ENCODE measurements around the gene PPIB. TPM values are rescaled to one million over a fixed set of nuclear protein-coding genes. Genes with fewer than 3 reads are reported as not detected.

PPIB gene
- total RNA-seq, 1 experiment from 2014 or later, result 453 TPM

DNA sequence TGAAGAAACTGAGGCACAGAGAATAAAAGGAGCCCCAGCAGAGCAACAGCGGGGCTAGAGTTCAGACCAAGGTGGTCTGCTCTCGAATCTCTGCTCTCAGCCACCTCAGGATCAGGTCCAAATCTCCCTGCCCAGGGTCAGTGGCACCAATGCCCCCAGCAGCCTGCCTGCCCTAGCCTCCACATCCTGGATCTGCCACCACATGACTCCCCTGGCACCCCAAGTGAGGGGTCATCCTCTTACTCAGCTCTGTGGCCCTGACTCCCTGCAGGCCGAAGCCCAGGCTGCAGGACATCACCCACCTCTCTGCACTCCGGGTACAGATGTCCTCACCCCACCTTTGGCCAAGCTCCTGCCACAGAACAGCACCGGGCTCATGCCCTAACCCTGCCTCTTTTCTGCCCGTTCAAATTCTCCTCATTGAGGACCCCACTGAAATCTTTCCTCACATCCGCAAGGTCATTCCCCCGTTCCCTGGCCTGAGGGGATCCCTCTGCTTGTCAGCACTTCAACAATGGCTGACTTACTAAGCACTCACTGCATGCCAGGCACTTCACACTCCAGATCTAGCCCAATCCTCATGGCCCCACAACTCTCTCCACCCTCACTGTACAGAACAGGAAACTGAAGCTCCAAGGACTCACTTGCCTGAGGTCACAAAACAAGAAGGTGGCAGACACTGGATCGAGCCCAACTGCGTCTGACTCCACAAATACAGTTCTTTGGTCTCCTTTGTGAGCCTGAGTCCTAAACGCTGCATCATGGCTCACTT, 4.3 kb downstream of the PPIB start:
- intact Hi-C loops (cut with micrococcal nuclease), result no loop called here
- H3K9ac ChIP-seq (ENCODE audit: low read length), result no peak overlapping the region
- H3K36me3 ChIP-seq (ENCODE audit: control insufficient read depth in 1 of 2, insufficient read depth in 2 of 2, low read length in 2 of 2), result peaks cover 46 to 49% of the 10 kb centered on the region in 2 experiments
- CTCF ChIA-PET, result no interaction called here
- H4K20me1 ChIP-seq (ENCODE audit: insufficient read depth), result no peaks in the 10 kb centered on the region; the same call in 1 of the 2 replicates
- ATAC-seq (no peak), DNase-seq (ENCODE audit: low read depth, low spot score) (no peak)
- H3K4me2 ChIP-seq (ENCODE audit: low read length), result no peak overlapping the region
- no peak overlapping the region for H3K4me3 ChIP-seq (replicated peaks in 1 of 2; ENCODE audit: low read depth in 1 of 2, low read length in 2 of 2)
- TF ChIP-seq SIN3A (IDR thresholded peaks at IDR 0.05; ENCODE audit: low read depth), result no peak
- no peak for TF ChIP-seq ZFX (IDR thresholded peaks at IDR 0.05)
- BruUV-seq (replicated peaks), result no TSS peak
- H3K9me2 ChIP-seq (ENCODE audit: insufficient read depth), result no peaks in the 10 kb centered on the region
- H3K27ac ChIP-seq (ENCODE audit: low read depth, low read length), result no peak overlapping the region
- peaks cover 3 to 16% of the 10 kb centered on the region in 2 experiments; a peak in 3 of 4 replicates for H3K4me1 ChIP-seq (ENCODE audit: control insufficient read depth in 1 of 2, insufficient read depth in 2 of 2, low read length in 2 of 2)
- H3K27me3 ChIP-seq (ENCODE audit: insufficient read depth, low read length), result no peaks in the 10 kb centered on the region
- RAD21 ChIA-PET (ENCODE audit: low non-redundant PET in 1 of 2, low total read pairs in 2 of 2, uncharacterized antibody in 2 of 2, unreplicated experiment in 2 of 2), result no interaction called here
- POLR2A ChIA-PET, result no interaction called here
- no peaks in the 10 kb centered on the region for H3K9me3 ChIP-seq (ENCODE audit: control insufficient read depth in 1 of 2, insufficient read depth in 1 of 2, low read depth in 1 of 2, low read length in 2 of 2)
- H3K79me2 ChIP-seq (ENCODE audit: insufficient read depth, low read length), result peaks cover 47% of the 10 kb centered on the region
- H2AFZ ChIP-seq (ENCODE audit: low read depth, low read length, poor library complexity, severe bottlenecking), result no peak overlapping the region

GRCh38 chr15:64157599-64158125, 5.2 kb downstream of the PPIB start:
- ChIA-PET RAD21 (ENCODE audit: low non-redundant PET in 1 of 2, low total read pairs in 2 of 2, uncharacterized antibody in 2 of 2, unreplicated experiment in 2 of 2) (no interaction called here), CTCF (no interaction called here), POLR2A (no interaction called here)
- Histone ChIP-seq H3K4me1 (ENCODE audit: control insufficient read depth in 1 of 2, insufficient read depth in 2 of 2, low read length in 2 of 2) (peaks cover 5 to 21% of the 10 kb centered on the region in 2 experiments), H3K27ac (ENCODE audit: low read depth, low read length) (no peak overlapping the region), H3K79me2 (ENCODE audit: insufficient read depth, low read length) (peaks cover 45% of the 10 kb centered on the region), H3K9ac (ENCODE audit: low read length) (no peak overlapping the region), H3K9me2 (ENCODE audit: insufficient read depth) (no peaks in the 10 kb centered on the region), H3K36me3 (ENCODE audit: control insufficient read depth in 1 of 2, insufficient read depth in 2 of 2, low read length in 2 of 2) (peaks cover 46 to 49% of the 10 kb centered on the region in 2 experiments), H2AFZ (ENCODE audit: low read depth, low read length, poor library complexity, severe bottlenecking) (no peak overlapping the region), H3K4me3 (replicated peaks in 1 of 2; ENCODE audit: low read depth in 1 of 2, low read length in 2 of 2) (no peak overlapping the region), H3K27me3 (ENCODE audit: insufficient read depth, low read length) (no peaks in the 10 kb centered on the region), H3K4me2 (ENCODE audit: low read length) (no peak overlapping the region), H3K9me3 (ENCODE audit: control insufficient read depth in 1 of 2, insufficient read depth in 1 of 2, low read depth in 1 of 2, low read length in 2 of 2) (no peaks in the 10 kb centered on the region), H4K20me1 (ENCODE audit: insufficient read depth) (no peaks in the 10 kb centered on the region; the same call in 1 of the 2 replicates)
- no TSS peak for BruUV-seq (replicated peaks)
- no peak for ATAC-seq
- TF ChIP-seq CBX3 (IDR thresholded peaks at IDR 0.05; ENCODE audit: low read depth) (no peak), CEBPB (IDR thresholded peaks at IDR 0.05; ENCODE audit: low read depth) (no peak), SRF (IDR thresholded peaks at IDR 0.05; ENCODE audit: low read depth) (no peak)
- DNase-seq (ENCODE audit: low read depth, low spot score), result no peak
- intact Hi-C loops (cut with micrococcal nuclease), result no loop called here
